OCI-LY1 (cell line): ENCODE results near the gene SHCBP1.

Experiments
- CTCF ChIP-seq: fragments of 200-600 bp; sonication (generic), shearing (Covaris generic); IDR thresholded peaks from 2 replicates; pipeline ENCODE4 v1.5.1; 2017; ENCODE audit warnings: mild to moderate bottlenecking, antibody characterized with exemption, low read length, moderate library complexity, mixed read lengths
- EZH2 ChIP-seq: fragments of 200-600 bp; sonication (generic), shearing (Covaris generic); IDR thresholded peaks from 2 replicates; pipeline ENCODE4 v1.8.0; 2017; ENCODE audit warnings: borderline replicate concordance, mixed run types, mild to moderate bottlenecking, antibody characterized with exemption, low read length, moderate library complexity, mixed read lengths

GRCh38 chr16:46569231-46569735 lies 51.9 kb downstream of the SHCBP1 start:
- TF ChIP-seq CTCF: no peak
- TF ChIP-seq EZH2: no peak
